T-cell (primary cell): ENCODE results near the gene TRPM3. TPM values are rescaled to one million over a fixed set of nuclear protein-coding genes. Genes with fewer than 3 reads are reported as not detected.
"Not testable (repeated sequence)": the region's sequence is repeated elsewhere in the genome, so short reads cannot be mapped to it uniquely, and the experiment has no call there.

Source experiments
- ATAC-seq, 4 experiments: fragments of 200-7000 bp in 3 of 4; fragments of 150-1000 bp in 1 of 4; cut with Tn5 transposase; replicated peaks in 1 of 4; 1 replicate in 3 of 4; 2 replicates in 1 of 4; pipeline ENCODE4 v1.10.0; 2021; ENCODE audit warnings: moderate library complexity in 3 of 4, mild to moderate bottlenecking in 2 of 4, moderate number of reproducible peaks in 1 of 4
- CTCF ChIA-PET, 2 donors: fragments of 300-600 bp; sonication (Branson Sonifier 250); formaldehyde crosslinking; loops; one replicate each; lab custom pipeline; 2022; ENCODE audit warnings: antibody characterized with exemption in 2 of 2; lab: Charles Lee
- POLR2A ChIA-PET, 2 donors: fragments of 300-600 bp; sonication (Branson Sonifier 250); formaldehyde crosslinking; loops; one replicate each; lab custom pipeline; 2022; ENCODE audit warnings: antibody characterized with exemption in 2 of 2; lab: Charles Lee
- DNase-seq, 35 experiments: peaks; one replicate each; pipeline versions ENCODE4 v3.0.0 to v3.0.0-alpha.2; 2013 to 2023
- H3K27ac ChIP-seq: one replicate; pipeline ENCODE4 v1.5.1; 2013; ENCODE audit warnings: low read length
- H3K27me3 ChIP-seq, 2 experiments: replicated peaks in 1 of 2; 1 replicate in 1 of 2; 2 replicates in 1 of 2; pipeline versions ENCODE4 v1.6.1 to v1.7.0; 2013; ENCODE audit warnings: low read length in 1 of 2, mixed read lengths in 1 of 2; ENCODE audit not compliant: control insufficient read depth in 2 of 2, insufficient read depth in 2 of 2; ENCODE audit errors: extremely low read depth in 1 of 2
- H3K36me3 ChIP-seq, 2 donors: 1 replicate in 1 of 2; 2 replicates in 1 of 2; pipeline versions ENCODE4 v1.6.1 to v1.7.0; 2013; ENCODE audit warnings: low read length in 1 of 2; ENCODE audit not compliant: control insufficient read depth in 2 of 2, insufficient read depth in 1 of 2; ENCODE audit errors: extremely low read depth in 1 of 2
- H3K4me1 ChIP-seq, 2 experiments: 1 replicate in 1 of 2; 2 replicates in 1 of 2; pipeline versions ENCODE4 v1.6.1 to v1.7.0; 2013; ENCODE audit warnings: low read length in 2 of 2, mixed read lengths in 1 of 2; ENCODE audit not compliant: insufficient read depth in 2 of 2, control insufficient read depth in 1 of 2; ENCODE audit errors: extremely low read depth in 1 of 2
- H3K4me3 ChIP-seq, 2 donors: 1 replicate in 1 of 2; 2 replicates in 1 of 2; pipeline versions ENCODE4 v1.5.1 to v1.7.0; 2013; ENCODE audit warnings: mild to moderate bottlenecking in 2 of 2, low read length in 1 of 2, moderate library complexity in 1 of 2; ENCODE audit not compliant: control insufficient read depth in 1 of 2; ENCODE audit errors: extremely low read depth in 1 of 2
- H3K9me3 ChIP-seq: 2 replicates; pipeline ENCODE4 v1.7.0; 2013
- H3K27ac Mint-ChIP-seq, 2 donors: one replicate each; pipeline ENCODE4 v1.8.0; 2020 to 2021; ENCODE audit warnings: mild to moderate bottlenecking in 2 of 2, mixed read lengths in 2 of 2
- H3K27me3 Mint-ChIP-seq, 2 donors: one replicate each; pipeline ENCODE4 v1.8.0; 2021 to 2022; ENCODE audit warnings: mixed read lengths in 2 of 2
- H3K36me3 Mint-ChIP-seq: one replicate; pipeline ENCODE4 v1.8.0; 2021; ENCODE audit warnings: mixed read lengths
- H3K4me1 Mint-ChIP-seq, 3 donors: one replicate each; pipeline ENCODE4 v1.8.0; 2020 to 2022; ENCODE audit warnings: mixed read lengths in 3 of 3, mild to moderate bottlenecking in 1 of 3
- H3K4me3 Mint-ChIP-seq, 3 donors: one replicate each; pipeline ENCODE4 v1.8.0; 2020 to 2022; ENCODE audit warnings: mild to moderate bottlenecking in 3 of 3, mixed read lengths in 3 of 3, moderate library complexity in 3 of 3
- H3K9me3 Mint-ChIP-seq, 3 donors: one replicate each; pipeline ENCODE4 v1.8.0; 2020 to 2022; ENCODE audit warnings: mixed read lengths in 3 of 3
- WGBS: methylation state at CpG from one replicate; pipeline ENCODE4 v1.1.5; 2013; ENCODE audit warnings: missing lambda C conversion rate; ENCODE audit not compliant: insufficient coverage; 5-methylcytosine and 5-hydroxymethylcytosine counted together
- total RNA-seq, 35 experiments: library from RNA in 6 of 35; stranded (reverse) in 6 of 35; fragments of 120-200 nt in 1 of 35; gene quantifications; one replicate each; pipeline versions ENCODE4 v1.2.1 to v1.2.4 and lab custom pipeline; 2013 to 2026

TRPM3 gene
- total RNA-seq, 5 donors from 2014 or later (not counting 1 experiment from before 2014, with no cell fraction given) = not detected

GRCh38 chr9:70656281-70656680 is 465.1 kb downstream of the TRPM3 start:
- Histone ChIP-seq H3K9me3 (no peaks in the 10 kb centered on the region), H3K4me1 (no peaks in the 10 kb centered on the region), H3K36me3 (no peaks in the 10 kb centered on the region), H3K27ac (no peak overlapping the region), H3K4me3 (no peak overlapping the region), H3K27me3 (peaks cover 0 to 4% of the 10 kb centered on the region in 2 experiments)
- ChIA-PET CTCF (no interaction called here), POLR2A (no interaction called here)
- Mint-ChIP-seq H3K9me3 (peaks cover 0 to 9% (median 3%) of the 10 kb centered on the region in 3 donors), H3K4me1 (no peaks in the 10 kb centered on the region), H3K27me3 (peaks cover 2 to 7% of the 10 kb centered on the region in 2 donors), H3K27ac (no peak overlapping the region), H3K36me3 (no peaks in the 10 kb centered on the region), H3K4me3 (no peak overlapping the region)
- ATAC-seq (no peak), DNase-seq (no peak)
- WGBS = no CpG with 5 or more reads among the region's 1 CpG

DNA sequence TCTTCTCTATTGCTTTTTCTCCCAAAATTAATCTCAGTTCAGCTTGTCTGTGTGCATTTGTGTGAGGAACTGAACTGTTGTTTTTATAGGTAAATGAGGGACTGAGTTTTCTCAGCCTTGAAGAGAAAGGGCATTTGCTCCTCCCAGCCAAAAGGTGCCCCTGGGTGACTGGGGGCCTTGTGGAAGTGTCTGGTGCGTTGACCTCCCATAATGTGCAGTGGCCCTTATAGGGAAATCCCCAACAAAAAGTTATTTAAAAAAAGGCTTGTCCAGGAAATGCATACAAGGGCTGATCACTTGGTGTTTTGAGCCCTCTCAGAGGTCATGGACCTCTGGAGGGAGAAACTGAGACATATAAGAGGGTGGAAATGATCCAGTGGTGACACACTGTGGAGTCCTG is 467.3 kb downstream of the TRPM3 start:
- no CpG with 5 or more reads among the region's 1 CpG for WGBS
- Histone ChIP-seq H3K4me3 (no peak overlapping the region), H3K27me3 (peaks cover 0 to 4% of the 10 kb centered on the region in 2 experiments), H3K9me3 (no peaks in the 10 kb centered on the region), H3K27ac (no peak overlapping the region), H3K4me1 (no peaks in the 10 kb centered on the region), H3K36me3 (no peaks in the 10 kb centered on the region)
- Mint-ChIP-seq H3K4me3 (no peak overlapping the region), H3K27me3 (peaks cover 0 to 2% of the 10 kb centered on the region in 2 donors), H3K4me1 (no peaks in the 10 kb centered on the region), H3K9me3 (peaks cover 3 to 12% (median 12%) of the 10 kb centered on the region in 3 donors), H3K27ac (no peak overlapping the region), H3K36me3 (no peaks in the 10 kb centered on the region)
- ChIA-PET POLR2A (no interaction called here), CTCF (no interaction called here)
- DNase-seq (no peak), ATAC-seq (no peak)

DNA sequence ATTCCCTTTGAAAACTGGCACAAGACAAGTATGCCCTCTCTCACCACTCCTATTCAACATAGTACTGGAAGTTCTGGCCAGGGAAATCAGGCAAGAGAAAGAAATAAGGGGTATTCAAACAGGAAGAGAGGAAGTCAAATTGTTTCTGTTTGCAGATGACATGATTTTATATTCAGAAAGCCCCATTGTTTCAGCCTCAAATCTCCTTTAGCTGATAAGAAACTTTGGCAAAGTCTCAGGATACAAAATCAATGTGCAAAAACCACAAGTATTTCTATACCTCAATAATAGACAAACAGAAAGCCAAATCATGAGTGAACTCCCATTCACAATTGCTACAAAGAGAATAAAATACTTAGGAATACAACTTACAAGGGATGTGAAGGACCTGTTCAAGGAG is 476.8 kb downstream of the TRPM3 start:
- CTCF ChIA-PET, H3K4me1 ChIP-seq, H3K4me3 Mint-ChIP-seq, ATAC-seq, DNase-seq, H3K9me3 Mint-ChIP-seq, H3K4me1 Mint-ChIP-seq, H3K36me3 Mint-ChIP-seq, H3K27ac Mint-ChIP-seq, H3K36me3 ChIP-seq, H3K27ac ChIP-seq, H3K27me3 ChIP-seq, H3K4me3 ChIP-seq, H3K9me3 ChIP-seq, POLR2A ChIA-PET: not testable (repeated sequence)
- peaks cover 16 to 27% of the 10 kb centered on the region in 2 donors for H3K27me3 Mint-ChIP-seq

DNA sequence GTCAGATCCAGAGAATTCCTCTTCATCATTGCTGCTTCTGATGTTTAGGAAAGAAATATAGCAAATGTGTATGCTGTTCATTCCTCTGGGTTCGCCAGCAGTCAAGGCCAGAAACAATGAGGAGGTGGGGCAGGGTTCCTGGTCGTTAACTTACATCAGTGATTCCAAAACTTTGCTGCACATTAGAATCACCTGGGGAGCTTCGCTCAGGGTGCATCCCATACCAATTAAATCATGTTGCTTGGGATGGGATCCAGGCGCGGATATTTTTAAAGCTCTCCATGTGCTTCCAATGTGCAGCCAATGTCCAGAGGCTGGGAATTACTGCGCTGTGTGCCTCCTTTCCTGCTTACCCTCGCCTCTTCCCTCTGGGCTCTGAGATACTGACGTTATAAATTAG is 479.1 kb downstream of the TRPM3 start:
- no peaks in the 10 kb centered on the region for H3K4me1 Mint-ChIP-seq
- no peak overlapping the region for H3K4me3 ChIP-seq
- H3K27ac Mint-ChIP-seq = no peak overlapping the region
- H3K9me3 ChIP-seq = no peaks in the 10 kb centered on the region
- ATAC-seq (no peak), DNase-seq (no peak)
- POLR2A ChIA-PET = no interaction called here
- no peaks in the 10 kb centered on the region for H3K36me3 Mint-ChIP-seq
- H3K4me1 ChIP-seq = no peaks in the 10 kb centered on the region
- no peak overlapping the region for H3K4me3 Mint-ChIP-seq
- CTCF ChIA-PET = no interaction called here
- no peaks in the 10 kb centered on the region for H3K27me3 ChIP-seq
- no peaks in the 10 kb centered on the region for H3K9me3 Mint-ChIP-seq
- 92% methylated on average over 2 of the region's 8 CpGs for WGBS
- no peak overlapping the region for H3K27ac ChIP-seq
- no peaks in the 10 kb centered on the region for H3K36me3 ChIP-seq
- peaks cover 16 to 27% of the 10 kb centered on the region in 2 donors for H3K27me3 Mint-ChIP-seq

GRCh38 chr9:70641631-70642030 is 479.8 kb downstream of the TRPM3 start:
- Mint-ChIP-seq H3K4me1 (no peaks in the 10 kb centered on the region), H3K9me3 (no peaks in the 10 kb centered on the region), H3K27ac (no peak overlapping the region), H3K36me3 (no peaks in the 10 kb centered on the region), H3K27me3 (peaks cover 17 to 29% of the 10 kb centered on the region in 2 donors), H3K4me3 (no peak overlapping the region)
- H3K27ac ChIP-seq = no peak overlapping the region
- CTCF ChIA-PET = interaction anchor here in 1 of 2 donors (0.6 kb wide), 1 partner anchor 1758 kb away, joined by 3 read pairs; no protein-coding TSS in a partner anchor
- no peak overlapping the region for H3K4me3 ChIP-seq
- DNase-seq (no peak), ATAC-seq (no peak)
- H3K4me1 ChIP-seq = no peaks in the 10 kb centered on the region
- WGBS = 67% methylated on average over 1 of the region's 1 CpG
- H3K9me3 ChIP-seq = no peaks in the 10 kb centered on the region
- H3K27me3 ChIP-seq = no peaks in the 10 kb centered on the region
- H3K36me3 ChIP-seq = no peaks in the 10 kb centered on the region
- POLR2A ChIA-PET = no interaction called here

DNA sequence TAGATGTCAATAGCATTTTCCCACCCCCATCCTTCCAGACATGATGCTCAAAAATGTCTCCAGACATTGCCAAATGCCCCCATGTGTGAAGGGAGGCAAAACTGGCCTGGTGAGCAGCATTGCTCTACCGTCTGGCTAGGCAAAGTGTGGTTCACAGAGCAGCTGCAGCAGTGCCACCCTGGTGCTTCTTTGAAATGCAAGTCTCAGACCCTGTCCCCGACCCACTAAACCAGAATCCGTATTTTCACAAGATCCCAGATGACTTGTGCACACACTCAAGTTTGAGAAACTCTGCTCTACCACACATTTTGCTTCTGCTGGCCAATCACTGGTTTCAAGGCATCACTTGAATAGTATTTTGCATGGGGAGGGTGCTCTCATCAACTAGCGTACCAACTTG is 480.4 kb downstream of the TRPM3 start:
- POLR2A ChIA-PET = no interaction called here
- Histone ChIP-seq H3K27me3 (no peaks in the 10 kb centered on the region), H3K9me3 (no peaks in the 10 kb centered on the region), H3K4me3 (no peak overlapping the region), H3K4me1 (no peaks in the 10 kb centered on the region), H3K27ac (no peak overlapping the region), H3K36me3 (no peaks in the 10 kb centered on the region)
- 82% methylated on average over 1 of the region's 4 CpGs for WGBS
- CTCF ChIA-PET = interaction anchor here in 1 of 2 donors (1.2 kb wide), 1 partner anchor 609 kb away, joined by 11 read pairs; no protein-coding TSS in a partner anchor
- ATAC-seq (no peak), DNase-seq (no peak)
- Mint-ChIP-seq H3K27me3 (peaks cover 17 to 28% of the 10 kb centered on the region in 2 donors), H3K4me1 (no peaks in the 10 kb centered on the region), H3K27ac (no peak overlapping the region), H3K9me3 (no peaks in the 10 kb centered on the region), H3K4me3 (no peak overlapping the region), H3K36me3 (no peaks in the 10 kb centered on the region)
